ENCODE results near the gene STAT5B. TPM values are rescaled to one million over a fixed set of nuclear protein-coding genes. Genes with fewer than 3 reads are reported as not detected.
A peak's percentile ranks its signal among the peaks of the same experiment; 100 is the strongest.

STAT5B gene
- total RNA-seq, 1 donor = 23.0 TPM

DNA sequence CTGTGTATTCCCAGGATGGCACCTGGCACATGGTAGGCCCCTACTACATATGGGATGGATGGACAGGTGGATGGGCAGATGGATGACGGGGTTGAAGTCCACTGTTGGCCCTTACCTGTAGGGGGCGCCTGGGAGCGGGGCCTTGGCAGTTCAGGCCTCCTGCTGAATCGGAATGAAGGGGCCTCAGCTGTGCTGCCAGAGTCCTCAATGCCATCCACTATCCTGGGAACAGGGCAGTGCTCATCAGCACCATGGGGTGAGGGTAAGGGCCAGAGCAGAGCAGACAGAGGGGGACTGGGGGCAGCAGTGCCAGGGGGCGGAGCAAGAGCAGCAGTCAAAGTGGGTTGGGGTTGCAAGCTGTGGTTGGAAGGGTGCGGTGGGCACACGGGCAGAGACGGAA lies 113.1 kb downstream of the STAT5B start:
- DNase-seq (ENCODE audit: low read depth) = no peak
- H3K4me3 ChIP-seq (ENCODE audit: low read depth, low read length) = no peak overlapping the region
- TF ChIP-seq, protein P1, sequence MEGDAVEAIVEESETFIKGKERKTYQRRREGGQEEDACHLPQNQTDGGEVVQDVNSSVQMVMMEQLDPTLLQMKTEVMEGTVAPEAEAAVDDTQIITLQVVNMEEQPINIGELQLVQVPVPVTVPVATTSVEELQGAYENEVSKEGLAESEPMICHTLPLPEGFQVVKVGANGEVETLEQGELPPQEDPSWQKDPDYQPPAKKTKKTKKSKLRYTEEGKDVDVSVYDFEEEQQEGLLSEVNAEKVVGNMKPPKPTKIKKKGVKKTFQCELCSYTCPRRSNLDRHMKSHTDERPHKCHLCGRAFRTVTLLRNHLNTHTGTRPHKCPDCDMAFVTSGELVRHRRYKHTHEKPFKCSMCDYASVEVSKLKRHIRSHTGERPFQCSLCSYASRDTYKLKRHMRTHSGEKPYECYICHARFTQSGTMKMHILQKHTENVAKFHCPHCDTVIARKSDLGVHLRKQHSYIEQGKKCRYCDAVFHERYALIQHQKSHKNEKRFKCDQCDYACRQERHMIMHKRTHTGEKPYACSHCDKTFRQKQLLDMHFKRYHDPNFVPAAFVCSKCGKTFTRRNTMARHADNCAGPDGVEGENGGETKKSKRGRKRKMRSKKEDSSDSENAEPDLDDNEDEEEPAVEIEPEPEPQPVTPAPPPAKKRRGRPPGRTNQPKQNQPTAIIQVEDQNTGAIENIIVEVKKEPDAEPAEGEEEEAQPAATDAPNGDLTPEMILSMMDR (IDR thresholded peaks at IDR 0.05; ENCODE audit: insufficient read depth, low read length) = peak; percentile 41

DNA sequence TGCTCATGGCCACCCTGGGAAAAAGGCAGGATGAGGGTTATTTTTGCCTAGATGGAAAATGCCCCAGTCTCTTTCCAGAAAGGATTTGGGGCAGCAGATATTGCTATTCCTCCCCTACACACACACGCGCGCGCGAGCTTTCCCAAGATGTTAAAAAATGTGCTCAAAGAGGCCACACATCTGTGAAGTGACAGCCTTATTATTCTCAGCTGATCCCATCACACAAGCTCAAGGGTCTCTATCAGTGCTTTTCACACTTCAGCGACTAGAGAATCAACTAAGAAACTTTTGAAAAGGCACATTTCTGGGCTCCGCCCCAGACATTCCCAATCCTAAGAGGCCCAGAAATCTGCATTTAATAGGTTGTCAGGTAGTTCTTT lies 115.7 kb downstream of the STAT5B start:
- TF ChIP-seq, protein P1 (IDR thresholded peaks at IDR 0.05; ENCODE audit: insufficient read depth, low read length) = no peak
- no peak for DNase-seq (ENCODE audit: low read depth)
- no peak overlapping the region for H3K4me3 ChIP-seq (ENCODE audit: low read depth, low read length)

GRCh38 chr17:42159796-42160530 lies 116.2 kb downstream of the STAT5B start:
- H3K4me3 ChIP-seq (ENCODE audit: low read depth, low read length) = no peak overlapping the region
- DNase-seq (ENCODE audit: low read depth) = no peak
- TF ChIP-seq, protein P1 (IDR thresholded peaks at IDR 0.05; ENCODE audit: insufficient read depth, low read length) = no peak

DNA sequence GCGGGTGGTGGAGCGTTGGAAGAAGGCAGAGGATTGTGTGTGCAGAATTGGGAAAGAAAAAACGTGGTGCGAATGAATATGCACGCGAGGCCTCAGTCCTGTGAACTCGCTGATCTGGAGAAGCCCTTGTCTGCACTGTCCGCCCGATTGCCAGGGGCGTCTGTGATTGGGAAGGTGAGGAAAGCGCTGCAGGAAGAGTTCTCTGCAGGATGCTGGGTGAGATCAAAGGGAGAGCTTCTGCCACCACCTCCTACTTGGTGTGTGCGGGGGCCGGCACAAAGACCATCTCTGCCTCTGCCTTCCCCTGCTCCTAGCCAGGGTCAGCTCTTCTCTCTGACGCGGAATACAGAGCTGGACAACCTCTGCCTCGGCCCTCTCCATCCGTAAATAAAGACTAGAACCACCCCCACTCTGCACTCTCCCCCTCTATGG lies 120.6 kb downstream of the STAT5B start:
- no peak for DNase-seq (ENCODE audit: low read depth)
- H3K4me3 ChIP-seq (ENCODE audit: low read depth, low read length) = peak overlapping the region; percentile 61
- TF ChIP-seq, protein P1 (IDR thresholded peaks at IDR 0.05; ENCODE audit: insufficient read depth, low read length) = no peak

DNA sequence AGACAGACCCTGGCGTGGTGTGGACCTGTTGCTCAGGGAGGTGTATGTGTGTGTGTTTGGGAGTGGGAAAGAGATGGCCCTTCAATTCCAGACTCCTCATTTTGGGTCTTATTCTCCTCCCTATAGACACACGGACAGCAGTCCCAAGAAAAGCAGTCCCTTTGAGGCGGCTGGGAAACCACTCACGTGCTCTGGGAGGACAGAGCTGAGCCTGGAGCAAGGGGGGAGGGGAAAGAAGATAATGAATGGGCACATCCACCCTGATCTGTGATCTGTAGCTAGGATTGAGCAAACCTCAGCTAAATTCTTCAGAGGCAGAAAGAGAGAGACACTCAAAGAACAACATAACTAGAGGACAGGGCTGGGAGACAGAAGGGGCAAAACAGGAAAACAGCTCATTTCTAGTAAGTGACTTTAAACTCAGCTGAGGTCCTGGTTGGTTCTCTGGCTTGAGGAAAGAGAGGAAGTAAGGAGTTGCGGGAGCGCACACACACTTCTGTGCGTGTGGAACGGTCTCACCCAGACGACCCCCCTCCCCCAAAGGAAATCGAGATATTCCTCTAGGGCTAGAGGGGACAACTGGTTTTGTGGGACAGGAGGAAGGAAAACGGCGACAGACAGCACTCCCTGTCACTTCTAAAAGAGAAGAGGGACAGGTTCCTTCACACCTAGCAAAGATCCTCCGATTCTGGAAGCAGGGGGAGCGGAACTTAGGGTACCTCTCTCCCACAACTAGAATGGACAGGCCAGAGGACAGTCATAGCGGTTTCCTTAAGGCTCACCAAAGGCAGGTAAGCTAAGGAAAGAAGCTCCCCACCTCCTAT lies 122.1 kb downstream of the STAT5B start:
- TF ChIP-seq, protein P1 (IDR thresholded peaks at IDR 0.05; ENCODE audit: insufficient read depth, low read length) = no peak
- peak; percentile 31 for DNase-seq (ENCODE audit: low read depth)
- H3K4me3 ChIP-seq (ENCODE audit: low read depth, low read length) = peak overlapping the region; percentile 98

Other genes starting within 250 kb of the STAT5B start
- 0.09 and 0.49 TPM in 2 replicates for gene C17orf113, start 225.8 kb downstream of the STAT5B start, total RNA-seq (ENCODE audit: low replicate concordance)
- gene ZNF385C, start 177.9 kb downstream of the STAT5B start, total RNA-seq (ENCODE audit: low replicate concordance) = not detected in 2 replicates
- 11.3 and 24.3 TPM in 2 replicates for gene DHX58, start 163.7 kb downstream of the STAT5B start, total RNA-seq (ENCODE audit: low replicate concordance)
- gene KAT2A, start 155.0 kb downstream of the STAT5B start, total RNA-seq (ENCODE audit: low replicate concordance) = 8.5 and 13.7 TPM in 2 replicates
- gene HSPB9, start 153.6 kb downstream of the STAT5B start, total RNA-seq (ENCODE audit: low replicate concordance) = not detected in 2 replicates
- 8.3 and 82.2 TPM in 2 replicates for gene RAB5C, start 121.4 kb downstream of the STAT5B start, total RNA-seq (ENCODE audit: low replicate concordance)
- gene KCNH4, start 95.2 kb downstream of the STAT5B start, total RNA-seq (ENCODE audit: low replicate concordance) = 0.09 TPM in 1 of 2 replicates, not detected in the other
- gene HCRT, start 90.9 kb downstream of the STAT5B start, total RNA-seq (ENCODE audit: low replicate concordance) = not detected in 2 replicates
- gene GHDC, start 81.9 kb downstream of the STAT5B start, total RNA-seq (ENCODE audit: low replicate concordance) = 14.8 and 33.8 TPM in 2 replicates
- gene STAT5A, start 12.1 kb upstream of the STAT5B start, total RNA-seq (ENCODE audit: low replicate concordance) = 25.2 and 27.3 TPM in 2 replicates
- 103 and 137 TPM in 2 replicates for gene STAT3, start 112.1 kb upstream of the STAT5B start, total RNA-seq (ENCODE audit: low replicate concordance)
- gene CAVIN1, start 146.9 kb upstream of the STAT5B start, total RNA-seq (ENCODE audit: low replicate concordance) = 639 and 721 TPM in 2 replicates
- gene ATP6V0A1, start 182.5 kb upstream of the STAT5B start, total RNA-seq (ENCODE audit: low replicate concordance) = 40.0 and 60.6 TPM in 2 replicates